Embryonic facial prominence (tissue), 1 donor: Measurements from ENCODE around the gene IGFBP2.

ENCODE experiments used
- DNase-seq: peaks from one replicate; pipeline ENCODE4 v3.0.0-alpha.2; 2016; ENCODE audit errors: extremely low spot score

Gene IGFBP2

GRCh38 chr2:216615298-216616082 lies 17.7 kb upstream of the IGFBP2 start:
- DNase-seq = no peak

DNA sequence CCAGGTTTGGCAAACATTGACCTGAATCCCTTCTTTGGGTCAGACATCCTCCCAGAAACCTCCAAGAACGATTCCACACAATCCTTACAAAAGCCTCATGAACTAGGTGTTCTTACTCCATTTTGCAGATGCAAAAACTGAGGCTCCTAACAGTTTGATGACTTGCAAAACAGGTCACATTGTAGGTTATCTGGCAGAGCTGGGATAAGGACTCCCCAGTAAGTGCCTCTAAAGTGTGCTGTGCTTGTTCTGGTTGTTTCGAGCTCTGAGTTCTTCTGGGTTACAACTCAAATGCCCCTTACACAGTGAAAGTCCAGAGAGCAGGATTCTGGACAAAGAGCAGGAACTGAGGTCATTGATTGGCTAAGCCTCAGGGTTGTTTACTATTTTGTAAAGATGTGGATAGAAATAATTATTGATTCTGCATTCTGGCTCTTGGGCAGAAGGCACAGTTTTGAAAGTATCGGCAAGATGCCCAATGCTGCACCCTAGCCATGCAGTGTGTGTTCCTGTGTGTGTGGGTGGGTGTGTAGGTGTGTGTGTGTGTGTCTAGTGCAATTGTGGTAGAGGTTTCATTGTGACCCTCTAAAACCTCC lies 17.0 kb upstream of the IGFBP2 start:
- DNase-seq = no peak

- DNase-seq = no peak
Observed at GRCh38 chr2:216617159-216617815, 15.9 kb upstream of the IGFBP2 start.

DNA sequence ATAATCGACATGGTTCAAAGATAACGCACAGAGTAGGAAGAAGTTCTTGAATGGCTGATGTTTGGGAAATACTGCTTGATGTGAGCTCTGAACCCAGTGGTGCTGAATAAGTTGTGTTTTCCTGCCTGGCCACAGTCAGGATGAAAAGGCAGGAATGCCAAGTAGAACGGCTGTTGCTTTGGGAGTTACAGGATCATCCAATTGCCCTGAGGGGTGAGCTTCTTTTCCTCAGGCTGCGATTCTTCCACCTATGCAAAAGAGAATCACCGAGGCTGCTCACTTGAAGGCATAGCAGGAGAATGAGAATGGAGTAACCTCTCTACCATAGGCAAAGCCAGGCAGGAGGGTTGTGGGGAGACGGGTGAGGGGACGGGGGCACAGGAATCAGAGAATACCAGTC lies 14.4 kb upstream of the IGFBP2 start:
- DNase-seq = no peak

DNA sequence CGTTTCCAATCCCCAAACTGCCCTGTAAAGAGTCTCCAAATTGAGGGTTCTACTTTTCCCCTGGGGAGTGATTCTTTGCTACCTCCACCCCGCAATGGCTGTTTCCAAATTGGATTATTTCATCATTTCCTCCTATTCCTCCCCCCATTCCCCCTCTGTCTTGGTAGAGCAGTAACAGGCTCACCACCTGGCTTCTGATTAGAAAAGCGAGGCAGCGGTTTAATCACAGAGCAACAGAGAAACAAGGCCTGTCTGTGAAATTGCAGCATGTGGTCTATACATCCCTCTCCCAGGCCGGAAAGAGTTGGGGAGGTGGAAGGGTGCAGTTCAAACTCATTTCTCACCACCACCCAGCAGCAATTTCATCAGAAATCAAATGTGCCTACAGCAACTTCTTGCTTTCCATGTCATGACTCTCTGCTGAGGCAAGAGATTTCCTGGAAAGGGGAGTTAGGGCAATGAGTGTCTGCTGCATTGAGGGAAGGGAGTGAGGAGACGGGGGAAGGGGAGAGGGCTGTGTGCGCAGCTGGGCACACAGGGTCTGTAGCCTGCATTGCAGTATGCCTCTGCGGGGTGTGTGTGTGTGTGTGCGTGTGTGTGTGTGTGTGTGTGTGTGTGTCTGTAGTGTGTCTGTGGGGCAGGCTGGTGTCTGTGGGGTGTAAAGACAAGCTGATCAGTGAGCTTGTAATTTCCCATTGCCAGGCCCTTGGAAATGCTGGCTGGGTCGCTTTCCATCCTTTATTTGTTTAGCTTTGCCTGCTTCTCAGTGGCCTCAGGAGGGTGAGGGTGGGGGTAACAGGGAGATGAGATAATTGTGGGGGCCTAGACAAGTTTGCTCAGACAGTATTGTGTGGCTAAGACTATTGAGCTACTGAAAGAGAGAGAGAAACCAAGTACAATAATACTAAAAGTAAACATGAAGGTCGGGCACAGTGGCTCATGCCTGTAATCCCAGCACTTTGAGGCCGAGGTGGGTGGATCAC lies 13.5 kb upstream of the IGFBP2 start:
- DNase-seq = no peak

DNA sequence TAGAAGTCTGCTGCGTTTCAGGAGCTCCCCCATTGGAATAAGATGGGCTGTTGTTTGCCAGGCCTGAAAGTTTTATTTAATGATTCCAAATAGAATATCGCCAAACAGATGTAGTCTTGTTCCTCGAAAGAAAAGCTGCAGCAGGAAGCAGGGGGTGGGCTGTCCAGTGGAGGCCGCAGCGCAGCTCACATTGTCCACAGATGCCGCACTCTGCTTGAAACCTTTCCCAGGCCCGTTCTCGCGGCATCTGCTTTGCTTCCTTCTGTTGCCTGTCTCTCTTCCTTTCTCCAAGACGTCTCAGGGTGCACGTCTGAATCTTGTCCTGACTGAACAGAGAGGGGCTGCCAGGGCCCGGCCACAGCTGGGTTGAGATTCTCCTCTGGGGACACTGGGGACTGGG lies 12.4 kb upstream of the IGFBP2 start:
- peak; percentile 39 for DNase-seq

GRCh38 chr2:216621292-216621691 lies 11.9 kb upstream of the IGFBP2 start:
- DNase-seq = no peak

- DNase-seq = no peak
Observed at GRCh38 chr2:216622526-216622925, 10.7 kb upstream of the IGFBP2 start.

- DNase-seq = no peak
Observed at GRCh38 chr2:216624251-216624650, 9.0 kb upstream of the IGFBP2 start.

- no peak for DNase-seq
Observed at GRCh38 chr2:216626168-216626874, 6.9 kb upstream of the IGFBP2 start.

DNA sequence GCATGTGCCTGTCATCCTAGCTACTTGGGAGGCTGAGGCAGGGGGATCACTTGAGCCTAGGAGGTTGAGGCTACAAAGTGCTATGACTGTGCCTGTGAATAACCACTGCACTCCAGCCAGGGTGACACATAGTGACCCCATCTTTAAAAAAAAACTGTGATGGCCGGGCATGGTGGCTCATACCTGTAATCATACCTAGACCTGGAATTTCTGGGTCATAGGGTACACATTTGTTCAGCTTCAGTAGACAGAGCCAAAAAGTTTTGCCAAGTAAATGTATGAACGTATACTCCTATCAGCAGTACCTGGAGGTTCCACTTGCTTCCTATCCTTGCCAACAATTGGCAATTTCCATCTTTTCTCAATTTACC lies 6.4 kb upstream of the IGFBP2 start:
- no peak for DNase-seq

GRCh38 chr2:216629784-216630183 lies 3.4 kb upstream of the IGFBP2 start:
- no peak for DNase-seq

DNA sequence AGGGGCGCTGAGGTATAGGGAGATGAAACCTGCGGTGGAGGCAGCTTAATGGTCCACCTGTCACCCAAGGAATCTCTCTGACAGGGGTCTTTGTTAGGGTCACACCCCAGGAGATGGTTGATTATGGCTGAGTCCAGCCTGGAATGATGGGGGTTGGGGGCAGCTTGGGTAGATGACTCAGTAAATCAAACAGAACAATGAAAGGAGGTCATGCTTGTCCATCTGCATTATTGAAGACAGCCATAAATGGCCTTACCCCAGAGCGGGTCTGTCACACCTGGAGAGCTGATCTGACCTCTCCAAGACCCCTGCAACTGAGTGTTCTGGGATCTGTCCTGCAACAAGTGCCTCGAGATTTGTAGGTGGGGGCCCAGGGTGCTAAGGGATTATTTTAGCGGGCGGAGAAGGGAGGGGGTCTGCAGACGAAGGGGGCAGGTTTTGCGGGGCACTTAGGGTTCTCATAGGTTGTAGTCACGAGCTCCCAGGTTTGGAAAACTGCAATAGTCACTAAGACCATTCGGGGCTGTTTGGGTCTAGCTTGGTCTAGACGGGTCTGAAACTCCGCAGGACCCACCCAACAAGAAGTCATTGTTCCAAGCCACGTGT lies 771 bp upstream of the IGFBP2 start:
- no peak for DNase-seq

GRCh38 chr2:216633616-216634369 lies 573 bp downstream of the IGFBP2 start:
- no peak for DNase-seq

DNA sequence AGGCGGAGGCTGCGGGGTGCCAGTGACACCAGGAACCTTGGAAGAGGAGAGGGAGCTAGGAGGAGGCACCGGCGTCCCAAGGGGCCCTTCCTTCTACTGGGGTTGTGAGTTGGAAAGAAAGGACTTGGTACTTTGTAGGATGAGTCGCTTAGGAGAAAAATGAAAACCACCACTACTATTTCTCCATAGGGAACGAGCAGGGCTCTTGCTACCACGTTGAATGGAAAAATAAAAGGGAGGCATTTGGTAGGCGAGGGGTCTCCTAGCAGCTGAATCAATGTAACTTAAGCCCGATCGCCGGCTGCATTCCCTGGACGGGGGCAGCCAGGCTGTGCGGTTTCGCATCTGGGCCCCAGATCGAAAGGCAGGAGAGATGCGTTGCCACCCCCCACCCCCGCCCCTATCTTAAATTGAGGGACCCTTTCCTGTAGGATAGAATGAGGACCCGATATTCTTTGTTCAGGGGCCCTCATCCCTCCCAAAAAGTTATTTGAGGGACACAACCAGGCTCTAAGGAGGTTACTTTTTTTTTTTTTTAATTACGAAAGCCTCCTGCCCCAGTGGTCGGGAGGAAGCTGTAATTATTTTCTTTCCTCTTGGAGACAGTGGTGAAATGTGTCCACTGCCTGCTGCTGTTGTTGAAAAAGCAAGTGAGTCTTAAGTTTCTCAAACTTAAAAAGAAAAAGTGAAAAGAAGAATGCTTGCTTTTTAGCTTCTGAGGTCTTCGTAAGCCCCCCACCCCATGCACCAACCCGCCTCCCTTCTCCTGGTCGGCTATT lies 1.3 kb downstream of the IGFBP2 start:
- DNase-seq = no peak

DNA sequence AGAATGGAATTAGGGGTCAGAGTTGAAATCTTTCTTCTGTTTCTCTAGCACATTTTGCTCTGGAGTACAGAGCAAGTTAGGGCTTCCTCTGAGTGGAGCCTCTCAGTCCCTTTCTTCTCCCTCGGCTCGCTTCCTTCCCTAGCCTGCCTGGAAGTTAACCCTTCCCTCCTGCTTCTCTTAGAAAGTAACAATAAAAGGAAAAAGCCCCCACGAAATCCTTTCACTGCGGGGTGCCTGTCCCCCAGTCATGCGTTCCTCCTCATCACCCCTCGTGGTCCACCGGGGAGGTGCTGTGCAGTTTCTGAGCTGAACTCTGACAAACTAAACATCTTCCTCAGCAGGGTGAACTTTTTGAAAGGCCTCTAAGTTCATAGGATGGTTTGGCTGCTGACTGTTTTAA lies 2.0 kb downstream of the IGFBP2 start:
- no peak for DNase-seq

- no peak for DNase-seq
Observed at GRCh38 chr2:216635701-216636550, 2.7 kb downstream of the IGFBP2 start.
